SU-DHL-6 (cell line): ENCODE results near the gene IRX5.

Experiments used
- H2AFZ ChIP-seq: fragments of 200-600 bp; sonication (generic); 2 replicates; pipeline ENCODE4 v1.6.1; 2014; ENCODE audit warnings: low read depth, mild to moderate bottlenecking, moderate library complexity, mixed read lengths, antibody characterized with exemption, low read length; ENCODE audit not compliant: severe bottlenecking
- H3F3A ChIP-seq: fragments of 200-600 bp; shearing (Covaris generic); 2 replicates; pipeline ENCODE4 v1.6.0; 2016; ENCODE audit warnings: antibody characterized with exemption, mild to moderate bottlenecking; ENCODE audit not compliant: insufficient read depth
- H3K27ac ChIP-seq: fragments of 200-600 bp; sonication (generic); 2 replicates; pipeline ENCODE4 v1.5.1; 2016; ENCODE audit warnings: low read depth, mild to moderate bottlenecking, low read length, moderate library complexity, mixed read lengths
- H3K27me3 ChIP-seq: fragments of 200-600 bp; sonication (generic), shearing (Covaris generic); 2 replicates; pipeline ENCODE4 v1.6.0; 2014; ENCODE audit warnings: mild to moderate bottlenecking, low read length
- H3K36me3 ChIP-seq: fragments of 200-600 bp; sonication (generic); 2 replicates; pipeline ENCODE4 v1.6.1; 2014; ENCODE audit warnings: mild to moderate bottlenecking, low read length, mixed read lengths
- H3K4me2 ChIP-seq: fragments of 300-600, 200-600 bp; shearing (Covaris generic), sonication (generic); 2 replicates; pipeline ENCODE4 v1.6.0; 2014; ENCODE audit warnings: low read length, low read depth, mild to moderate bottlenecking; ENCODE audit not compliant: poor library complexity, severe bottlenecking
- H3K4me3 ChIP-seq: fragments of 200-600 bp; sonication (generic); 2 replicates; pipeline ENCODE4 v1.5.1; 2014; ENCODE audit warnings: antibody characterized with exemption, low read length, mild to moderate bottlenecking, mixed read lengths; ENCODE audit not compliant: insufficient read depth, poor library complexity, severe bottlenecking
- H3K79me2 ChIP-seq: fragments of 200-600 bp; sonication (generic); 2 replicates; pipeline ENCODE4 v1.6.1; 2014; ENCODE audit warnings: mild to moderate bottlenecking, low read length, moderate library complexity; ENCODE audit not compliant: insufficient read depth
- H3K9ac ChIP-seq: fragments of 200-600 bp; sonication (generic); 2 replicates; pipeline ENCODE4 v1.7.0; 2014; ENCODE audit warnings: mild to moderate bottlenecking, low read length
- H3K9me2 ChIP-seq: fragments of 200-600 bp; sonication (generic); replicated peaks from 2 replicates; pipeline ENCODE4 v1.6.1; 2014; ENCODE audit warnings: low read length; ENCODE audit not compliant: insufficient read depth
- H3K9me3 ChIP-seq: fragments of 200-600 bp; sonication (generic); 2 replicates; pipeline ENCODE4 v1.6.1; 2014; ENCODE audit warnings: low read length, mixed read lengths; ENCODE audit not compliant: insufficient read depth
- H4K20me1 ChIP-seq: fragments of 200-600 bp; sonication (generic); 2 replicates; pipeline ENCODE4 v1.6.1; 2014; ENCODE audit warnings: low read depth, mild to moderate bottlenecking, antibody characterized with exemption, low read length, moderate library complexity, mixed read lengths
- CTCF ChIP-seq: fragments of 200-600 bp; sonication (generic); IDR thresholded peaks from one replicate; pipeline ENCODE4 v1.5.1; 2017; ENCODE audit warnings: antibody characterized with exemption, mild to moderate bottlenecking, low read length, moderate library complexity; ENCODE audit not compliant: insufficient read depth, poor library complexity, severe bottlenecking
- EZH2phosphoT487 ChIP-seq: fragments of 200-600 bp; sonication (generic), shearing (Covaris generic); conservative IDR thresholded peaks from 2 replicates; pipeline ENCODE4 v1.6.1; 2018; ENCODE audit warnings: mild to moderate bottlenecking, antibody characterized with exemption, low read length, moderate library complexity, mixed read lengths

Gene IRX5

GRCh38 chr16:54927125-54928015 is 3.3 kb upstream of the IRX5 start:
- TF ChIP-seq EZH2phosphoT487: no peak
- no peak for TF ChIP-seq CTCF
- H2AFZ ChIP-seq: no peak overlapping the region
- H3F3A ChIP-seq: no peaks in the 10 kb centered on the region
- no peak overlapping the region for H3K9ac ChIP-seq
- H3K36me3 ChIP-seq: no peaks in the 10 kb centered on the region
- no peaks in the 10 kb centered on the region for H4K20me1 ChIP-seq
- no peaks in the 10 kb centered on the region for H3K79me2 ChIP-seq
- no peaks in the 10 kb centered on the region for H3K9me3 ChIP-seq
- no peaks in the 10 kb centered on the region for H3K9me2 ChIP-seq
- H3K27me3 ChIP-seq: no peaks in the 10 kb centered on the region
- no peak overlapping the region for H3K4me3 ChIP-seq
- no peak overlapping the region for H3K4me2 ChIP-seq
- no peak overlapping the region for H3K27ac ChIP-seq

GRCh38 chr16:54928016-54928356 is 2.7 kb upstream of the IRX5 start:
- Histone ChIP-seq H3K9me3 (no peaks in the 10 kb centered on the region), H3K36me3 (no peaks in the 10 kb centered on the region), H3K4me2 (no peak overlapping the region), H3K27ac (no peak overlapping the region), H3K4me3 (no peak overlapping the region), H2AFZ (no peak overlapping the region), H3K9ac (no peak overlapping the region), H3K27me3 (no peaks in the 10 kb centered on the region), H3K79me2 (no peaks in the 10 kb centered on the region), H3F3A (no peaks in the 10 kb centered on the region), H4K20me1 (no peaks in the 10 kb centered on the region), H3K9me2 (no peaks in the 10 kb centered on the region)
- no peak for TF ChIP-seq EZH2phosphoT487

GRCh38 chr16:54928411-54929089 is 2.1 kb upstream of the IRX5 start:
- no peak overlapping the region for H3K4me3 ChIP-seq
- no peaks in the 10 kb centered on the region for H3K27me3 ChIP-seq
- no peaks in the 10 kb centered on the region for H3K36me3 ChIP-seq
- H3K79me2 ChIP-seq: no peaks in the 10 kb centered on the region
- no peak overlapping the region for H3K27ac ChIP-seq
- H3K4me2 ChIP-seq: no peak overlapping the region
- no peak overlapping the region for H2AFZ ChIP-seq
- no peaks in the 10 kb centered on the region for H3F3A ChIP-seq
- H3K9me2 ChIP-seq: no peaks in the 10 kb centered on the region
- no peaks in the 10 kb centered on the region for H3K9me3 ChIP-seq
- H3K9ac ChIP-seq: no peak overlapping the region
- TF ChIP-seq CTCF (no peak), EZH2phosphoT487 (no peak)
- no peaks in the 10 kb centered on the region for H4K20me1 ChIP-seq
